A549 (cell line): Measurements from ENCODE around the gene OPCML.

Experiments
- POLR2A ChIP-seq: IDR thresholded peaks from 2 replicates; pipeline ENCODE4 v1.6.1; 2012; ENCODE audit warnings: mild to moderate bottlenecking, low read length
- RNF2 ChIP-seq: fragments of 200-600 bp; sonication (generic); IDR thresholded peaks from 2 replicates; pipeline ENCODE4 v1.6.1; 2016; ENCODE audit warnings: low read depth, mild to moderate bottlenecking, antibody characterized with exemption, moderate library complexity, borderline replicate concordance
- TF ChIP-seq, protein P1 (sequence below): fragments of >200 bp; sonication (Bioruptor Twin); formaldehyde crosslinking; IDR thresholded peaks from 3 replicates; pipeline ENCODE4 v1.5.1; 2016

DNA sequence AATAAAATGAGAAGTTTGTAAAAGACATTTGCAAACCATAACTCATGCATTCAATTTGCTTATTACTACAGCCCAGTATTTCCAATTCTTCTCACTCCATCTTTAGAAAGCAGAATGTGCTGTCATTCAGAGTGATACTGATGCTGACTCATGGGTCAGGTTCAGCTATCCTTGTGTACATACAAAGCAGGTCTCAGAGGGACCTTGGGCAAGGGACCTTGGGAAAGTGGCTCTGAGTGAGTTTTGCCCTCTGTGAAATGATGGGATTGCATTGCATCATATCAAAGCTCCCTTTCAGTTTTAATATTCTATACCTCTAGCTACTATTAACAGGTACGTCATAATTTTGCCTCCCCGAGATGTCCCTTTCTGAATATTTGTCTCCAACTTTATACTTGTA lies 848.7 kb downstream of the OPCML start:
- no peak for TF ChIP-seq RNF2
- TF ChIP-seq POLR2A: no peak
- TF ChIP-seq, protein P1, sequence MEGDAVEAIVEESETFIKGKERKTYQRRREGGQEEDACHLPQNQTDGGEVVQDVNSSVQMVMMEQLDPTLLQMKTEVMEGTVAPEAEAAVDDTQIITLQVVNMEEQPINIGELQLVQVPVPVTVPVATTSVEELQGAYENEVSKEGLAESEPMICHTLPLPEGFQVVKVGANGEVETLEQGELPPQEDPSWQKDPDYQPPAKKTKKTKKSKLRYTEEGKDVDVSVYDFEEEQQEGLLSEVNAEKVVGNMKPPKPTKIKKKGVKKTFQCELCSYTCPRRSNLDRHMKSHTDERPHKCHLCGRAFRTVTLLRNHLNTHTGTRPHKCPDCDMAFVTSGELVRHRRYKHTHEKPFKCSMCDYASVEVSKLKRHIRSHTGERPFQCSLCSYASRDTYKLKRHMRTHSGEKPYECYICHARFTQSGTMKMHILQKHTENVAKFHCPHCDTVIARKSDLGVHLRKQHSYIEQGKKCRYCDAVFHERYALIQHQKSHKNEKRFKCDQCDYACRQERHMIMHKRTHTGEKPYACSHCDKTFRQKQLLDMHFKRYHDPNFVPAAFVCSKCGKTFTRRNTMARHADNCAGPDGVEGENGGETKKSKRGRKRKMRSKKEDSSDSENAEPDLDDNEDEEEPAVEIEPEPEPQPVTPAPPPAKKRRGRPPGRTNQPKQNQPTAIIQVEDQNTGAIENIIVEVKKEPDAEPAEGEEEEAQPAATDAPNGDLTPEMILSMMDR: no peak
